ENCODE results near the gene CHRNA7. TPM values are rescaled to one million over a fixed set of nuclear protein-coding genes. Genes with fewer than 3 reads are reported as not detected.

Gene CHRNA7
- total RNA-seq, 2 experiments from 2014 or later = 0.24 to 0.55 TPM

DNA sequence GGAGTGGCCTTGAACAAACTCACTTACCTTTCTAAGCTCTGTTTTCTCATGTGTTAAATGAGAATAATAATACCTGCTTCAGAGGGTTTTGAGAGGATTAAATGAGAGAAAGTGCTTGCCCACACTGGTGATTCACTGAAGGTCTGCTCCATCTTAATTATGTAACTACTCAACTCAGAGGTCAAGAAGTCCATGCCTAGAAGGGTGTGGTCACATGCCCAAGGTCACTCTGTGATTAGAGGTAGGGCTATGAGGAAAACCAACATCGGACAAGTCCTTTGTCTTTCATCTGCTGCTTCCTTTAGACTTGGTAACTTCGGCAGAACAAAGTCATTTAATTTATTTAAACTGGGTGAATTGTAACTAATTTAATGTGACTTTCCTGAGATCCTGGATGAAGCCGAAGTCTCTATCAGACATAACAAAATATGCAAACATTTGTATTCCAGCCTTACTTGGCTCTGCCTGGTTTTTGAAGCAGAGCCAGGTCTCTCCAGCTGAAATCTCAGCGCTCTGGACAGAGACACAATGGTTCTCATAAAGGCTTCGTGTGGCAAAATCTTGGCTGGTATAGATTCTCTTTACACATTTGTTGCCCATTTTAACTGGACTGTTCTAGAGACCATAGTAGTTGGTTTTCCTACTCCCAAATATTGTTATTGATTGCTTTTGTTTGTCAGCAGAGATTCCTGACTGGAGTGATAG is 3.0 kb downstream of the CHRNA7 start:
- CTCF ChIA-PET = no interaction called here
- peaks cover 47% of the 10 kb centered on the region for H3K27me3 Mint-ChIP-seq (ENCODE audit: low read depth)
- POLR2A ChIA-PET = no interaction called here

DNA sequence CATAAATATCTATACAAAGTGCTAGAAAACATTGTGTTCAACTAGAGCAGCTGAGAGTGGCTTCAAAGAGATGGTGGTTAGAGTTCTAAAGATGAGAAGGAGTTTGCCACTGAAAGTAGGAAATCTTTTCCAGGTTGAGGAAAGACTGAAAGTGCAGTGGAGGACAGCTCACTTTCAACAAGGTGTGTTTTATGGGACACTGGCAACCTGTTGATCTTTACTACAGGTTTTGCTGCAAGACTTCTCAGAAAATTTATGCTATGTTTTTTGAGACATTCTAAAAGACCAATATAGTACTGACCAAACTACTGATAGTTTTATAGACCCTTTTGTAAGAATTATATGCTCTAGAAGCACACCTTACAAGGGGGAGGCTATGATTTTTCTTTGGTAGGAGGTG is 3.8 kb downstream of the CHRNA7 start:
- Mint-ChIP-seq H3K27me3 (ENCODE audit: low read depth) (peaks cover 45% of the 10 kb centered on the region), H3K36me3 (ENCODE audit: low read depth) (no peaks in the 10 kb centered on the region), H3K9me3 (ENCODE audit: insufficient read depth) (no peaks in the 10 kb centered on the region), H3K4me1 (ENCODE audit: low read depth) (no peaks in the 10 kb centered on the region), H3K27ac (no peak overlapping the region), H3K4me3 (no peak overlapping the region)
- ChIA-PET CTCF (no interaction called here), POLR2A (no interaction called here)
- DNase-seq = no peak
- ATAC-seq = no peak

More for the DNA sequence above, 3.0 kb downstream of the CHRNA7 start:
- no peak overlapping the region for H3K4me3 Mint-ChIP-seq
- H3K27ac Mint-ChIP-seq = no peak overlapping the region
- no peaks in the 10 kb centered on the region for H3K9me3 Mint-ChIP-seq (ENCODE audit: insufficient read depth)
- H3K36me3 Mint-ChIP-seq (ENCODE audit: low read depth) = no peaks in the 10 kb centered on the region
- no peak for DNase-seq
- H3K4me1 Mint-ChIP-seq (ENCODE audit: low read depth) = no peaks in the 10 kb centered on the region
- ATAC-seq = no peak

DNA sequence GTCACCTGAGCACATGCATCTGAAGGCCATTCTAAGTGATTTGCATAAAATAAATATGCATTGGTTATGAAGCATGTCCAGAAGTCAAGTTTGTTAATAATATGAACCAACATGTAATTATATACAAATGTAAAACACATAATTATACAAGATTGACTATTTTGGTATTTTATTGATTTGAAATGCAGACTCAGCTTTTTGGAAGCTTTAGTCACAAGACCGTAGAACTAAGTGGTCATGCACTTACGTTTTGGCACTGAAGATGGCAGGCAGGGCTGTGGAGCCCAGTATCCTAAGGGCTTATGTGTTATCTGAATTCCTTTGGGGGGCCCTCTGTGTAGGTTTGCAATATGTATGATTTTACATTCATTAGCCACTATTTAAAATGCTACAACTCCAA is 5.0 kb downstream of the CHRNA7 start:
- Mint-ChIP-seq H3K9me3 (ENCODE audit: insufficient read depth) (no peaks in the 10 kb centered on the region), H3K36me3 (ENCODE audit: low read depth) (no peaks in the 10 kb centered on the region), H3K4me3 (no peak overlapping the region), H3K27ac (no peak overlapping the region), H3K4me1 (ENCODE audit: low read depth) (no peaks in the 10 kb centered on the region), H3K27me3 (ENCODE audit: low read depth) (peaks cover 38% of the 10 kb centered on the region)
- ChIA-PET POLR2A (no interaction called here), CTCF (no interaction called here)
- DNase-seq (no peak), ATAC-seq (no peak)

GRCh38 chr15:32036971-32037370 is 6.7 kb downstream of the CHRNA7 start:
- no peak for DNase-seq
- no peaks in the 10 kb centered on the region for H3K36me3 Mint-ChIP-seq (ENCODE audit: low read depth)
- POLR2A ChIA-PET = no interaction called here
- H3K4me1 Mint-ChIP-seq (ENCODE audit: low read depth) = no peaks in the 10 kb centered on the region
- H3K27me3 Mint-ChIP-seq (ENCODE audit: low read depth) = peaks cover 28% of the 10 kb centered on the region
- no peak overlapping the region for H3K4me3 Mint-ChIP-seq
- CTCF ChIA-PET = interaction anchor here (0.6 kb wide), 1 partner anchor 1192 kb away, joined by 3 read pairs; no protein-coding TSS in a partner anchor
- H3K9me3 Mint-ChIP-seq (ENCODE audit: insufficient read depth) = no peaks in the 10 kb centered on the region
- no peak overlapping the region for H3K27ac Mint-ChIP-seq
- no peak for ATAC-seq

DNA sequence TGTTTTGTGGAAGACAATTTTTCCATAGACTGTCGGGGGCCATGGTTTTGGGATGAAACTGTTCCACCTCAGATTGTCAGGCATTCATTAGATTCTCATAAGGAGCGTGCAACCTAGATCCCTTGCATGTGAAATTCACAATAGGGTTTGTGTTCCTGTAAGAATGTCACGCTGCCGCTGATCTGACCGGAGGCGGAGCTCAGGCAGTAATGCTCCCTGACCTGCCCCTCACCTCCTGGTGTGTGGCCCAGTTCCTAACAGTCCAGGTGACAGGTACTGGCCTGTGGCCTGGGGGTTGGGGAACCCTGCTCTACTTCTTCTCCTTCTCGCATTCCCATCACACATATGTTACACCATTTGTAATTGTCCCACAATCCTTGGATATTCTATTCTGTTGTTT is 11.0 kb downstream of the CHRNA7 start:
- no peaks in the 10 kb centered on the region for H3K9me3 Mint-ChIP-seq (ENCODE audit: insufficient read depth)
- H3K27me3 Mint-ChIP-seq (ENCODE audit: low read depth) = peaks cover 17% of the 10 kb centered on the region
- no peaks in the 10 kb centered on the region for H3K36me3 Mint-ChIP-seq (ENCODE audit: low read depth)
- DNase-seq (no peak), ATAC-seq (no peak)
- H3K4me3 Mint-ChIP-seq = no peak overlapping the region
- no peak overlapping the region for H3K27ac Mint-ChIP-seq
- CTCF ChIA-PET = no interaction called here
- POLR2A ChIA-PET = no interaction called here
- no peaks in the 10 kb centered on the region for H3K4me1 Mint-ChIP-seq (ENCODE audit: low read depth)

GRCh38 chr15:32042269-32042972 is 12.1 kb downstream of the CHRNA7 start:
- no peak for ATAC-seq
- no peak overlapping the region for H3K27ac Mint-ChIP-seq
- H3K4me3 Mint-ChIP-seq = no peak overlapping the region
- ChIA-PET POLR2A (no interaction called here), CTCF (no interaction called here)
- peaks cover 13% of the 10 kb centered on the region for H3K27me3 Mint-ChIP-seq (ENCODE audit: low read depth)
- no peak for DNase-seq
- H3K9me3 Mint-ChIP-seq (ENCODE audit: insufficient read depth) = no peaks in the 10 kb centered on the region
- H3K36me3 Mint-ChIP-seq (ENCODE audit: low read depth) = no peaks in the 10 kb centered on the region
- no peaks in the 10 kb centered on the region for H3K4me1 Mint-ChIP-seq (ENCODE audit: low read depth)

DNA sequence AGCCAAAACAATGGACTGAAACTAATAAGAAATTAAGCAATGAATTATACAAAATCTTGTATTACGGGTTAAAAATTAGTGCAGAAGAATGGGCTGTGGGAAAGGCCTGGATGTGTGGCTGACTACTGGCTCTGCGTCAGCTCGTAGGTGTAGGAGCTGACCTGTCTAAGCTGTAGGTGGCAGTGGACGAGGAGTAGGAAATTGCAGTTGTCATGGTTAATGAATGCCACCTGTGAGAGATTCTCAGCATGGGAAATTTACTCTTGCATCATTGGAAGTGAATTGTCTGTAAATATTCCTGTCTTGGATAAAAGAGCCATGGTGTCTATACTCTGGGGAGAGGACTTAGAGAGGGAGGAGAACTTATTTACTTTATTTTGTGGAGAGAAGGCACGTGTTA is 23.4 kb downstream of the CHRNA7 start:
- H3K4me1 Mint-ChIP-seq (ENCODE audit: low read depth) = no peaks in the 10 kb centered on the region
- H3K27me3 Mint-ChIP-seq (ENCODE audit: low read depth) = peaks cover 2% of the 10 kb centered on the region
- H3K4me3 Mint-ChIP-seq = no peak overlapping the region
- no peak for DNase-seq
- ATAC-seq = no peak
- POLR2A ChIA-PET = no interaction called here
- CTCF ChIA-PET = no interaction called here
- H3K27ac Mint-ChIP-seq = no peak overlapping the region
- H3K36me3 Mint-ChIP-seq (ENCODE audit: low read depth) = no peaks in the 10 kb centered on the region
- H3K9me3 Mint-ChIP-seq (ENCODE audit: insufficient read depth) = no peaks in the 10 kb centered on the region

- Mint-ChIP-seq H3K9me3 (ENCODE audit: insufficient read depth) (no peaks in the 10 kb centered on the region), H3K27me3 (ENCODE audit: low read depth) (peaks cover 2% of the 10 kb centered on the region), H3K36me3 (ENCODE audit: low read depth) (no peaks in the 10 kb centered on the region), H3K4me3 (no peak overlapping the region), H3K27ac (no peak overlapping the region), H3K4me1 (ENCODE audit: low read depth) (no peaks in the 10 kb centered on the region)
- ChIA-PET POLR2A (no interaction called here), CTCF (no interaction called here)
- ATAC-seq (no peak), DNase-seq (no peak)
These were observed 27.6 kb downstream of the CHRNA7 start for GRCh38 chr15:32057876-32058425.

DNA sequence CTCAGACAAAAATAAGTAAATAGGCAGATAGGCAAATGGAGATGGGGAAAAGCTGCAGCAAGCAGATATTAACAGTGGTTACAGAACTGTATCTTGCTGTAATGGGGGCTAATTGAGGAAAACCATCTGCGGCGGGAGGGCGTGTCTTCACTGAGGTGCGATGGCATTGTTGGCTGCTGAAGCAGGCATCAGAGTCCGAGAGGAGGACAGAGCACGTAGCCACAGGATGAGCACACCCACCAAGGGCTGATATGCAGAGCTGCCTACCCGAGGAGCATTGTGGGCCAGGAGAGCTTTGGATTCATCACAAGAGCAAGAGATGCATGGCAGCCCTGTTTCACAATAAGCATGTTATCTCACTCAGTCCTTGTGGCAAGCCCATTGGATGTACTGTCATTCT is 30.4 kb downstream of the CHRNA7 start:
- POLR2A ChIA-PET = no interaction called here
- Mint-ChIP-seq H3K4me1 (ENCODE audit: low read depth) (no peaks in the 10 kb centered on the region), H3K27ac (no peak overlapping the region), H3K9me3 (ENCODE audit: insufficient read depth) (no peaks in the 10 kb centered on the region), H3K4me3 (no peak overlapping the region), H3K36me3 (ENCODE audit: low read depth) (no peaks in the 10 kb centered on the region), H3K27me3 (ENCODE audit: low read depth) (peaks cover 2% of the 10 kb centered on the region)
- CTCF ChIA-PET = no interaction called here
- ATAC-seq (no peak), DNase-seq (no peak)

- ChIA-PET CTCF (no interaction called here), POLR2A (no interaction called here)
- Mint-ChIP-seq H3K4me1 (ENCODE audit: low read depth) (no peaks in the 10 kb centered on the region), H3K36me3 (ENCODE audit: low read depth) (no peaks in the 10 kb centered on the region), H3K9me3 (ENCODE audit: insufficient read depth) (peaks cover 18% of the 10 kb centered on the region), H3K27me3 (ENCODE audit: low read depth) (no peaks in the 10 kb centered on the region), H3K4me3 (no peak overlapping the region), H3K27ac (no peak overlapping the region)
- ATAC-seq (no peak), DNase-seq (no peak)
These were observed 36.8 kb downstream of the CHRNA7 start for GRCh38 chr15:32067115-32067514.

DNA sequence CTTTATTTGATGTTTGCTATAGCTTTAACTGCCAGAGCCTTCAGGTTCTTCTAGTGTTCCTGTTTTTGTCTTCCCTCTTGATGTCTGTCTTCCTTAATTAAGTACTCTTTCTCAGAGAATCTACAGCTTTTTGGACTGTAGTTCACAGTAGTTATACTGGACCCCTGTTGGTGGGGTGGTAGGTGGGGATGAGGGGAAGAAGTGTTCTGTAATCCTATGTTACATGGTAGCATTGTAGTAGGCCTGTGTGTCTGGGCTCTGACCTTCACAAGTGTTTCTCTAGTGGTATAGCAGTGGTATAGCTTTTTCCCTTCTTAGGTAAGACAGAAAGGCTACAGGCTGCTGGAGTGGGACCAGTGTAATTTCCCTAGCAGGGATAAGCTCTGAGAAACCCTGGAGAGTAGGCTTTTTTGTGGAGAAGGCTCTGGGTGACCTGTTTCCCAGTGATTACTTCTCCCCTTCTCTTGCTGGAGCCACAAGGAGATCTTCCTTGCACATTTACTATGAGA is 59.6 kb downstream of the CHRNA7 start:
- DNase-seq (no peak), ATAC-seq (no peak)
- ChIA-PET CTCF (no interaction called here), POLR2A (no interaction called here)
- Mint-ChIP-seq H3K9me3 (ENCODE audit: insufficient read depth) (no peaks in the 10 kb centered on the region), H3K36me3 (ENCODE audit: low read depth) (no peaks in the 10 kb centered on the region), H3K4me3 (no peak overlapping the region), H3K27ac (no peak overlapping the region), H3K4me1 (ENCODE audit: low read depth) (no peaks in the 10 kb centered on the region), H3K27me3 (ENCODE audit: low read depth) (no peaks in the 10 kb centered on the region)

- ChIA-PET CTCF (no interaction called here), POLR2A (no interaction called here)
- Mint-ChIP-seq H3K4me1 (ENCODE audit: low read depth) (no peaks in the 10 kb centered on the region), H3K27me3 (ENCODE audit: low read depth) (no peaks in the 10 kb centered on the region), H3K9me3 (ENCODE audit: insufficient read depth) (no peaks in the 10 kb centered on the region), H3K4me3 (no peak overlapping the region), H3K27ac (no peak overlapping the region), H3K36me3 (ENCODE audit: low read depth) (no peaks in the 10 kb centered on the region)
- no peak for DNase-seq
- no peak for ATAC-seq
These were observed 61.4 kb downstream of the CHRNA7 start for GRCh38 chr15:32091505-32092380.
